NCI-H1048 (cell line): Measurements from ENCODE around the gene MYO7B.

Experiments
- DNase-seq: peaks from one replicate; lab custom pipeline; 2025; lab: John Stamatoyannopoulos, UW

Gene MYO7B

DNA sequence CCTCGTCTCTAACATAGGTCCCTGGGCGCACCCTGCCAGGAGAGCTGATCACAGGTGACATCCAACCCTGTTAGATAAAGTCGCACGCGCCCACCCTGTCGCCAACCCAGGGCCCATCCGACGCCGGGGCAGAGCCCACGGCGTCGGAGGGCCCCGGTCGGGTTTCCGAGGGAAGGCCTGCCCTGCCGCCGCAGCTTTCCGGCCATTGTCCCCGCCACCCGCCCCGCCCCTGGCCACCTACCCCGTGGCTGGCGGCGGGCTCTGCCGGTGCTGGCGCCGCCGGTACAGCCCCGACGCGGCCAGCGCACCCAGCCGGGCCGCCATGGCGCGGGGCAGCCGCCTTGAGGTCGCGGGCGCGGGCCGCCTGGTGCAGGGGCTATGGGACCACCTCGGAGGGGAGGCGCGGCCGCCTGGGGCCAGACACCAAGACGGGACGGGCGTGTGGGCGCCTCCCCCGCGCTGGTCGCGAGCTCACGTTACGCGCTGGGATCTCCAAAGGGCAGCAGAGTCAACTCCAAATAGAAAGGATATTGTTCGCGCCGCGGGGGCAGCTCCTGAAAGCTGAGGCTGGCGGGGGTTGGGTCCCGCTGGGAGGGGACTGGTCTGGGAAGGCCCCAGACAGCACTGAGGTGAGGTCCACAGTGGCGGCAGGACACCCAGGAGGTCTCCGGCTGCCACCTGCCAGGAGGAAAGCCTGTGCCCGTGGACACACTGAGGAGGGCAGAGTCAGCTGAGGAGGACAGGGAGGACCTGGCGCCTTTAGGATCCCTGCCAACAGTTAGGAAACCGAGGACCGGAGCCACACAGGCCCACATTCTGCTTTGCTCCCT, 128.8 kb downstream of the MYO7B start:
- no peak for DNase-seq

DNA sequence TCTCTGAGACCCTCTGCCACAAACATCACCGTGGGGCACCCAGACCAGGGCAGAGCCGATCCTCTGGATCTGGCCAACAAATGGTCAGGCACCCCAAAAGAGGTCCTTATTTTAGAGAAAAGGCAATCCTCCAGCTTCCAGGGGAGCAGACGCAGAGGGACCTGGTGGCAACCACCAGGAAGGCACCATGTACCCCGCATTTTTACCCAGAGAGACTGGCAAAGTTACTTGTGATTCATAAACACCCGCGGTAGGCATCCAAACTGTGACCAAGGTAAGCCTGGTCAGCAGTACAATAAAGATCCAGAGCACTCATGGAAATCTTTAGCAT, 129.4 kb downstream of the MYO7B start:
- no peak for DNase-seq

- DNase-seq = no peak
These were observed 129.9 kb downstream of the MYO7B start for GRCh38 chr2:127665267-127665893.

- DNase-seq = no peak
These were observed 133.6 kb downstream of the MYO7B start for GRCh38 chr2:127669056-127669455.

GRCh38 chr2:127670055-127670956, 134.8 kb downstream of the MYO7B start:
- no peak for DNase-seq

DNA sequence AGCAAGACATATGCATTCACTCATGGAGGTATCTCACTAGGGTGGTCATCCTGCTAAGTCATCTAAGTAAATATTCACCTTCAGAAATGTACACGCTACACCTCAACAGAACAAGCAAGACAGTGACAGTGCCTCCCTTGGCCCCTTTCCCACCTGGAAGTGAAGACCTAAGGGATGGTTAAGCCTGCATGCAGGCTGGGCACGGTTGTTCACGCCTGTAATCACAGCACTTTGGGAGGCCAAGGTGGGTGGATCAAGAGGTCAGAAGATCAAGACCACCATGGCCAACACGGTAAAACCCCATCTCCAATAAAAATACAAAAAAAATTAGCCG, 135.4 kb downstream of the MYO7B start:
- DNase-seq = no peak

DNA sequence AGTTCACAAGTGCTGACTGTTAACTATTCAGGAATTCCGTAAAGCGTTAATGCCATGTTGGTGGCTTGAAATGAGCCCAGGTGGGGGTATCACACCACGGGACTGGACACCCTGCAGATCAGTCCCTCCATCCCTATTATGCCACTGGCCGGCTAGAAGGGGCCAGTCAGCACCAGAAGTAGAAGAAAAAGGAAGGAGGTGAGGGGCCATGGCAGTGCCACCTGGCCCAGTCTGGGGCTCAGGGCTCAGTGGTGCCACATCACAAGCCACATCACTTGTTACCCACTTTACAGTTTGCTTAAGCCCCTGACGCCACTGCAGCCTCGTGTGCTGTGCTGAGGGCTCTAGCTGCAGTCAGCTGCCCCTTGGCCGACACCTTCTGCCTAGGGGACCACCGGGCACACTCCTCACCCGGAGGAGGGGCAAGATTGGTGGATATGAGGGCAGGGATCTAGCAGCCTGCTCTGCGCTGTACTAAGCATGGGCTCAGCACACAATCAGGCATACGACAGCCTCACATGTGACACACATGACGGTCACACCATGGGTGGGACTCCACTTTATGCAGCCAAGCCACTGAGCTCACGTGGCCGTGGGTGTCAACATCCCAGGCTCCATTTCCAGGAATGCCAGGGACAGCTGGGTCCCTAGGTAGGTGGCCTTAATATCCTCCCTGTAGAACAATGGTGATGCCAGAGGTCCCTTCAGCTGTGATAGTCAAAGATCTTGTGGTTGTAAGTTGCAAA, 136.2 kb downstream of the MYO7B start:
- no peak for DNase-seq

DNA sequence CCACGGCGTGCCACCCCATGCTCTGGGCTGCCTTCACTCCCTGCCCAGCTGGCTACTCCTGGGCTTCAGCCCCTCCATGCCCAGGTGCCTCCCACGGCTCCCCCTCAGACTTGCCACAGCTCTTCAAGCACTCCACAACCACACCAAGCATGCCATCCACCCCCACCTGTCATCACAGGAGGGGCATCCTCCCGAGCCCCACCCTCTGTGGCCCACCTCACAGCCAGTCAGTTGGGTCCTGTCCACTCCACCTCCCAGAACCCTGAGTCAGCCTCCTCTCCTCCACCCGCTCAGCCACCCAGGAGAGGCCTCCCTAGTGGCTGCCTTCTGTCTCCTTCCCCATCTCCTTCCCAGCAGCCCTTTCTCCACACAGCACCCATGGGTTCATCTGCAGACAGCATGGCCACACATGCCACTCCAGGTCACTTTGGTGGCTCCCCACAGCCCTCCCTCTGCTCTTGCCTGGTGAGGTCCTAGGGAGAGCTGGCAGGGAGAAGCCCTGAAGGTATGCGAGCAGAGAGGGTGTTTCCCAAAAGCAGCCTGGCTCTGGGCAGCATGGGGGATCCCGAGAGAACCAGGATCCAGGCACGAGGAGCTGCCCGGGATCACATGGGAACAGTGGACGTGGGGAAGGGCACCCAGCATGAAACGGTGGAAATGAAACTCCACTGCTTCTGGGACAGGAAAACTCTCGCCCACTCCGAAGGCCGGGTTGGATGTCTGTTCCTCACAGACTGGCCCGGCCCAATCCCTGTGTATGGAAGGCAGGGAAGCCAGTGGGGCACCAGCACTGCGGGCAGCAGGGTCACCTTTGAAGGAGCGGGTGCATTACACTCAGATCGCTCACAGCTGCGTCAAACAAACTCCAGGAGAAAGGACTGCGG, 137.1 kb downstream of the MYO7B start:
- no peak for DNase-seq

- no peak for DNase-seq
These were observed 138.0 kb downstream of the MYO7B start for GRCh38 chr2:127673291-127674069.

- DNase-seq = no peak
These were observed 139.0 kb downstream of the MYO7B start for GRCh38 chr2:127674241-127675209.

GRCh38 chr2:127675331-127676261, 140.1 kb downstream of the MYO7B start, which contains the start of gene LIMS2:
TSS of gene LIMS2 (minus strand) at chr2:127675530. CDS start at chr2:127675024, 506 bp downstream.
- no peak for DNase-seq

- DNase-seq = no peak
These were observed 141.4 kb downstream of the MYO7B start for GRCh38 chr2:127676906-127677305.

- no peak for DNase-seq
These were observed 143.0 kb downstream of the MYO7B start for GRCh38 chr2:127678531-127678930.

GRCh38 chr2:127678991-127679390, 143.5 kb downstream of the MYO7B start:
- DNase-seq = no peak

DNA sequence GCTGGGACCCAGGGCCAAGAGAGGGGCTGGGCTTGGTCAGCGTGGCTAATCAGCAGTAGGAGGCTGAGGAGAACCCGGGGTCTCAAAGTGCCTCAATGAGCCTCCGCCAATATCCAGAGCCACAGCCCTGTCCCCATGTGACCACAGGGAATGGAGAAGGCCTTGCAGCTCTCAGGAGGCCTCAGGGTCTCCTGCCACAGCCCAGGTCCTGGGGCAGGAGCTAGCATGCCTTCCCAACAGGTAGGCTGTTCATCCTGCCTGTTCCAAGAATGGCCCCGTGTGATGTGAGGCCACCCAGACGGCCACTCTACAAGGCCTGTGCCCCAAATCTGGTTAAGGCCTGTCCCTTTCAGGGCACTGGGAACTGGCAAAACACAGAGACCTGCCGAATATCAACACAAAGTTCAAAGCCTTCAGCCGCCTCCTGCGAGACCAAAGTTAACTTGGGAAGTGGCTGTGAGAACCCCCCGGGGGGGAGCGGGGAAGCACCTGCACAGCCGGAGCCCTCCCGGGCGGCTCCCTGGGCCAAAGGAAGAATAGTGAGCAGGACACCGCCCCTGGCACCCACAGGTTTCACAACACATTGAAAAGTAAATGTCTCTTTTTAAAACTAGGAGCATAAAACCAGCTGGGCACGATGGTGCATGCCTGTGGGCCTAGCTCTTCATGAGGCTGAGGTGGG, 144.3 kb downstream of the MYO7B start:
- DNase-seq = no peak

GRCh38 chr2:127680706-127681287, 145.3 kb downstream of the MYO7B start:
- no peak for DNase-seq

DNA sequence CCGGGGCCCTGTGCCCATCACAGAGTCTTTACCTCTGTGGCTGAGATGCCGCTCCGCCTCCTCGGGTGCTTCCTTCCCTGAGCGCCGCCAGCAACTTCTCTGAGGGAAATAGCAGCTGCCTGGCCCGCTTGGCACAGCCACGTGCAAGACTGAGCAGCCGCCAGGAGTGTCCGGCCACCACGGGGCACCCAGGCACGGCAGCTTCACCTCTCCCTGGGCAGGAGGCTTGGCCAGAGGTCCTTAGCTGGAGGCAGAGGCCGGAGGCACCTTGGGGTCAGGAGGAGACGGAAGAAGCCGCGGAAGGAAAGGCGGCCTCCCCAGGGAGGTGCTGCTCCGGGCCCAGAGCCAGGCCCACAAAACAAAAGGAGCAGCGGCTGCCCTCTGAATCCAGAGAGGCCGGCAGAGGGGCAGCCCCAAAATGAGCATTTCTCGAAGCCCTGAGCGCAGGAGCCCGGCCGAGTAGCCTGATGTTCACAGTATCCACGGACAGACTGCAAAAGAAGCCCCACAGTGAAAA, 145.9 kb downstream of the MYO7B start:
- DNase-seq = no peak
